GM12872 (cell line): Measurements from ENCODE around the gene CCDC177.

ENCODE experiments used
- CTCF ChIP-seq: IDR thresholded peaks from 3 replicates; pipeline ENCODE4 v1.5.1; 2011; ENCODE audit warnings: low read depth, mild to moderate bottlenecking, low read length, moderate library complexity; ENCODE audit not compliant: insufficient read depth

CCDC177 gene

DNA sequence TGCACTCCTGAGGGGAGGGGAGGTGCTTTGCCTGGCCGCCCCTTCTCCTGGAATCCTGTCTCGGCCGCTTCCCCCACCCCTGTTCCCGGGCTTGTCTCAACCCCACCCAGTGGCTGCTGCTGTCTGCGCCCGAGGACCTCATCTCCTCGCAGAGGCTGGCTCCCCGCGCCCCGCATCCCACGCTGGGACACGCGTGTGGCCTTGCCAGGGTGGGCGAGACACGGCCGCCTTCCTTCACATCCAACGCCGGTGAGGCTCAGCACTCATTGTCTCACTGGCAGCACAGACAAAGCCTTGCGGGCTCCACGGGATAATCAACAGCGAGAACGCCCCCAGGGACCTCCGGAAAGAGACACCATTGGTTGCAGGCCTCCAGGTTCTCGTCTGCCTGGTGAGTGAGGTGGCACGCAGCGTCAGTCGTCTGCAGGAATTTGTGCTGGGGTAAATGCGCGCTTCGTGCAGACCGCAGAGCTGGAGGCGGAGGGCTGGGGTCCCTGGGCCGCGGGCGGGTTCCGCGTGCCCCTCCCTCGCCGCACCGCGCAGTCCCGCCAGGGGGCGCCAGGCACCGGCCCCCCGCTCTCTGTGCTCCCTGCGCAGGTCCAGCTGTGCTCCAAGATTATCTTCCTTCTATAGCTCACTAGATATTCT lies 26.8 kb downstream of the CCDC177 start:
- peak; percentile 67; the same call in 2 of the 3 replicates for TF ChIP-seq CTCF

DNA sequence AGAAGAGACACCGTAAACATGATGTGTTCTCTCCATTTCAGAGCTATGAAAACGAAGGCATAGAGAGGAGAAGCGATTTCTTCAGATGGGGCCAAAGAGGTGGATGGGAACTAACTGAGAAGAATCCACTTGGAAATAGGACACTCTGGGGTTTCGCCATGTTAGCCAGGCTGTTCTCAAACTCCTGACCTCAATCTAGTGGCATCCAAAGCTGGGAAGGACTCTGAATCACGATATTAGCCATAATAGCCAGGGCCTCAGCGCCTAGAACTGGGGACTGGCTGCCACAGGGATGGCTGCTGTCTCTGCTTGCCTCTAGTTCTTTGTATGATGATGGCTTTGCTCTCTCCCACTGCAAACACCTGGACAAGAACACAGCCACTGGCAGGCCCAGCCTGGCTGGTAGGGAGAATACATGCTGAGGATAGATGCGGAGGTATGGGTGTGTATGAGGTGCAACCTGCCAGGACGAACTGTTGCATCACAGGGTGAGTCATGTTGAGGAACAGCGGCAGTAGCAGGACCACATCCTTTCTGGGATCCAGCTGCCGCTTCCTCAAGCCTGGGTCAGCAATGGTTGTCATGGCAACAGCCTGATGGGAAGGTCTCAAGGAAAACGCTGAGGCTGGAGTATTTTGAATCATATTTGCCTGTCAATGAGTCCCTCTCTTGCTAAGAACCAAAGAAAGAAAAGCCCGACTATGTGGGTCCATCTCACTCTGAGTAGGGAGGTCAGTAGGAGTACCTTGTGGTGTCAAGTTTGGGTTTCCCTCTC lies 31.1 kb downstream of the CCDC177 start:
- no peak for TF ChIP-seq CTCF

DNA sequence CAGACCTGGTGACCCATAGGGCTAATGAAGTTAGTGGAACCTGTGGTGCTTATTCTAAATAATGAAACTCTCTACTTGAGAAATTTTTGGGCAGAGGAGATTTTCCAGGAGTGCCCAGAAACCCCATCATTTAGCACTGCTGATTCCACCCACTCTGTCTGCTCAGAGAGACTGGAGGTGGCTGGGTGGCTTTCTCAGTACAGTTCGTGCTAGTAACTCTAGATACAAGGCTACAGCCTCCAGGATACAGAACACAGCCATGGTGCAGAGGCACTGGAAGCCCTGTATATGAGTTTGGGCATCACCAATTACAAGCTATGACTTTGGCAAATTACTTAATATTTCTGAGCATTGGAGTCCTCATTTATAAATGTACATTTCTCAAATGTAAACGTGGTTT lies 32.4 kb downstream of the CCDC177 start:
- TF ChIP-seq CTCF, result no peak

- TF ChIP-seq CTCF, result no peak
These were observed 33.9 kb downstream of the CCDC177 start for GRCh38 chr14:69540654-69541335.

- no peak for TF ChIP-seq CTCF
These were observed 34.9 kb downstream of the CCDC177 start for GRCh38 chr14:69539631-69540410.

DNA sequence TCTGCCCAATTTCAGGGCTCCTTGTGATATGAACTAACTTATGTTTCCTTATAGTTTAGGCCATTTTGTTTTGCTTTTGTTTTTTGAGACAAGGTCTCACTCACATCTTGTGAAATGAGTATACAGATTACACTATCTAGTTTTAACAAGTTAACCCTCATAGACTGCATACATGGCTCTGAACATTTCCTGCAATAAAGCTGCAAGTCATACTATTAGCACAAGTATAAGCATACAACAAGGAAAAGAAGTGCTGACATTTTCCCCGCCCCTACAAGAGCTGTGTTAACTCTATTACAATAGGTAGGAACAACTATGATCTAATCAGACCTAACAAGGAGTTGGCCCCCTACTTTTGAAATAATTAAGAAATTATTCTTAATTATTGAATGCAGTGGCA lies 35.9 kb downstream of the CCDC177 start:
- TF ChIP-seq CTCF, result no peak

- TF ChIP-seq CTCF, result no peak
These were observed 36.8 kb downstream of the CCDC177 start for GRCh38 chr14:69537900-69538299.
